Calu3 (cell line): ENCODE measurements around the gene TLE3. TPM values are rescaled to one million over a fixed set of nuclear protein-coding genes. Genes with fewer than 3 reads are reported as not detected.

Experiments used
- BruUV-seq: library from RNA; stranded (reverse); fragments of 400-500 nt; replicated peaks from 2 replicates; lab custom pipeline; 2021; lab: Mats Ljungman, UMichigan
- CTCF ChIA-PET: fragments of 300-600 bp; sonication (Branson Sonifier 250); formaldehyde crosslinking; loops from one replicate; lab custom pipeline; 2022; ENCODE audit warnings: antibody characterized with exemption; lab: Charles Lee
- DNase-seq: peaks from one replicate; pipeline ENCODE4 v3.0.0; 2022
- H3K27ac Mint-ChIP-seq: one replicate; pipeline ENCODE4 v1.8.0; 2022; ENCODE audit warnings: mixed read lengths; ENCODE audit not compliant: unreplicated experiment
- H3K27me3 Mint-ChIP-seq: one replicate; pipeline ENCODE4 v1.8.0; 2022; ENCODE audit warnings: mixed read lengths; ENCODE audit not compliant: unreplicated experiment
- H3K36me3 Mint-ChIP-seq: one replicate; pipeline ENCODE4 v1.8.0; 2022; ENCODE audit warnings: mild to moderate bottlenecking, moderate library complexity, mixed read lengths; ENCODE audit not compliant: insufficient read depth, unreplicated experiment
- H3K4me1 Mint-ChIP-seq: one replicate; pipeline ENCODE4 v1.8.0; 2022; ENCODE audit warnings: mild to moderate bottlenecking, low read depth, mixed read lengths; ENCODE audit not compliant: unreplicated experiment
- H3K4me3 Mint-ChIP-seq: one replicate; pipeline ENCODE4 v1.8.0; 2022; ENCODE audit warnings: mild to moderate bottlenecking, low read depth, moderate library complexity, mixed read lengths; ENCODE audit not compliant: unreplicated experiment
- H3K9me3 Mint-ChIP-seq: one replicate; pipeline ENCODE4 v1.8.0; 2022; ENCODE audit warnings: low read depth, mixed read lengths; ENCODE audit not compliant: unreplicated experiment
- intact Hi-C: fragments of 100-400 bp; cut with micrococcal nuclease; formaldehyde crosslinking; loops from one replicate; pipeline ENCODE4 v1.10.0; 2022; ENCODE audit not compliant: unreplicated experiment
- total RNA-seq: library from RNA; stranded (reverse); gene quantifications from 2 replicates; pipeline ENCODE4 v1.2.3, GENCODE V29; 2022
- TF ChIP-seq, protein P1 (sequence below): fragments of 200-600 bp; IDR thresholded peaks from one replicate; pipeline ENCODE4 v1.8.0; 2022; ENCODE audit warnings: antibody characterized with exemption; ENCODE audit not compliant: unreplicated experiment

Gene TLE3
- total RNA-seq, 1 experiment from 2014 or later, result 54.8 TPM

DNA sequence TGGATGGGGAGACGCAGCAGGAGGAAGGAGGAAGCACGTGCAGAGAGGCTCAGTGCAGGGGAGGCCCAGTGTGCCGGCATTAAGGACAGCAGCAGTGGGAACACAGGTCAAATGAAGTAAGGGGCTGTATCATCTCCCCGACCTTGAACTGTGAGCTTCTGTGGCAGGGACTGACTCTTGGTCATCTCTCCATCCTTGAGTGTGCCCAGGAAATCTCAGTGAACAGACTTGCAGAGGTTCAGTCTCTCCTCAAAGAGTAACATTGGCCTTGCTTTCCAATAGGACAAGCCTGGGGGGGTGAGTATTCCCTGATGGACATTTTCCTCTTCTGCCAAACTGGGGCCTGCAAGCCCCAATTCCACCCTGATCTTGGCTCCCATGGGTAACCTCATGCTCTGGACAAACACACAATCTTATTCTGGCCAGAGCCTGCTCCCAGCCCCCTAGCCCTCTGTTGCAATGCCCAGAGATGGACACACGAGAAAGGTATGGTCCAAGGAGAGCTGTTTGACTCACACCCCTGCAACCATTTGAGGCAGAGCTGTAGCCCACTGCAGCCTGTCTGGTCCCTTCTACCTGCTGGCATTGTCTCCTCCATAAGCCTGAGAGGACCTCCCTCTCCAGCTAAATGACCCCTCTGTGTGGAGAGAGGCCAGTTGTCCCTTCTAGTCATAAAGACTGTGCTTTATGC lies 50.9 kb downstream of the TLE3 start:
- Mint-ChIP-seq H3K27ac (no peak overlapping the region), H3K27me3 (peaks cover 15% of the 10 kb centered on the region), H3K36me3 (peaks cover 7% of the 10 kb centered on the region), H3K4me1 (no peaks in the 10 kb centered on the region), H3K9me3 (peaks cover 2% of the 10 kb centered on the region), H3K4me3 (no peak overlapping the region)
- intact Hi-C loops, result no loop called here
- BruUV-seq, result no TSS peak
- CTCF ChIA-PET, result no interaction called here
- TF ChIP-seq, protein P1, sequence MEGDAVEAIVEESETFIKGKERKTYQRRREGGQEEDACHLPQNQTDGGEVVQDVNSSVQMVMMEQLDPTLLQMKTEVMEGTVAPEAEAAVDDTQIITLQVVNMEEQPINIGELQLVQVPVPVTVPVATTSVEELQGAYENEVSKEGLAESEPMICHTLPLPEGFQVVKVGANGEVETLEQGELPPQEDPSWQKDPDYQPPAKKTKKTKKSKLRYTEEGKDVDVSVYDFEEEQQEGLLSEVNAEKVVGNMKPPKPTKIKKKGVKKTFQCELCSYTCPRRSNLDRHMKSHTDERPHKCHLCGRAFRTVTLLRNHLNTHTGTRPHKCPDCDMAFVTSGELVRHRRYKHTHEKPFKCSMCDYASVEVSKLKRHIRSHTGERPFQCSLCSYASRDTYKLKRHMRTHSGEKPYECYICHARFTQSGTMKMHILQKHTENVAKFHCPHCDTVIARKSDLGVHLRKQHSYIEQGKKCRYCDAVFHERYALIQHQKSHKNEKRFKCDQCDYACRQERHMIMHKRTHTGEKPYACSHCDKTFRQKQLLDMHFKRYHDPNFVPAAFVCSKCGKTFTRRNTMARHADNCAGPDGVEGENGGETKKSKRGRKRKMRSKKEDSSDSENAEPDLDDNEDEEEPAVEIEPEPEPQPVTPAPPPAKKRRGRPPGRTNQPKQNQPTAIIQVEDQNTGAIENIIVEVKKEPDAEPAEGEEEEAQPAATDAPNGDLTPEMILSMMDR, result no peak
- DNase-seq, result no peak

DNA sequence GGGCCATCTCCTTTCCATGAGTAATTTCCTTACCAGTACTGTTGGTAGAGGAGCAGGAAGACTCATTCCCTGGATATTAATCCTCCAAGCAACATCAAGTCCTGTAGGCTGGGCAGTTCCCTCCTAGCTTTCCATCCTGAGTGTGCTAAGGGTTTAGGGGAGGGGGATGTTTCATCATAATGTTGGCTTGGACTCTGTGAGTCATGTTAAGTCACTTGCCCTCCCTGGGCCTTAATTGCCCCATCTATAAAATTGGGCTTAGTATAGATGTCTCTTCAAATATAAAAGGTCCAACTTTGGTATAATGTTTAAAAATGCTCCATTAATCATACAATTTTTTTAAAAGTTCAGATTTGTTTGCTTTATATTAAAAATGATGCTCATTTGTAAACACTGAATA lies 52.7 kb downstream of the TLE3 start:
- BruUV-seq, result no TSS peak
- H3K27ac Mint-ChIP-seq, result no peak overlapping the region
- no peak overlapping the region for H3K4me3 Mint-ChIP-seq
- peaks cover 2% of the 10 kb centered on the region for H3K9me3 Mint-ChIP-seq
- no peak for DNase-seq
- intact Hi-C loops, result no loop called here
- H3K27me3 Mint-ChIP-seq, result peaks cover 26% of the 10 kb centered on the region
- H3K4me1 Mint-ChIP-seq, result no peaks in the 10 kb centered on the region
- H3K36me3 Mint-ChIP-seq, result peaks cover 7% of the 10 kb centered on the region
- TF ChIP-seq, protein P1, result no peak
- CTCF ChIA-PET, result interaction anchor here (0.5 kb wide), 1 partner anchor 887 kb away, joined by 8 read pairs; no protein-coding TSS in a partner anchor

DNA sequence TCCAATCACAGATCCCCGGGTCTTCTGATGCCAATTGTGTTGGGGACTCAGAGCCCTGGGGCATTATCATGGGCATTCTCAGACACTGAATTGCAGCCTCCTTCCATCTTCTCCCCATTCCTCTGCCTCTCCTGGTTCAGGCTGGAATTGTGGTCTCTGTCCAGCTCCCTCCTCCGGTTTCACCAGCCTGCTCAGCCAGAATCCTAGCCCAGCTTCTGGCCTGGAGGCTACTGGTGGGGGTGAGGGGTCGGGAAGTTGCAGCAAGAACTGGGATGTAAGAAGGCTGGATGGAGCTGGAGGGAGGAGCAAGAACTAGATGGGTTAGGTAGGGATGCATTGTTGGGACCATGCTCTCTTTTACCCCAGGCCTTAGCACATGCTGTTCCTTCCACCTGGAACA lies 53.5 kb downstream of the TLE3 start:
- no peaks in the 10 kb centered on the region for H3K36me3 Mint-ChIP-seq
- intact Hi-C loops, result no loop called here
- peaks cover 2% of the 10 kb centered on the region for H3K9me3 Mint-ChIP-seq
- CTCF ChIA-PET, result no interaction called here
- TF ChIP-seq, protein P1, result no peak
- DNase-seq, result no peak
- no peaks in the 10 kb centered on the region for H3K4me1 Mint-ChIP-seq
- no TSS peak for BruUV-seq
- H3K27ac Mint-ChIP-seq, result no peak overlapping the region
- no peak overlapping the region for H3K4me3 Mint-ChIP-seq
- peaks cover 35% of the 10 kb centered on the region for H3K27me3 Mint-ChIP-seq

DNA sequence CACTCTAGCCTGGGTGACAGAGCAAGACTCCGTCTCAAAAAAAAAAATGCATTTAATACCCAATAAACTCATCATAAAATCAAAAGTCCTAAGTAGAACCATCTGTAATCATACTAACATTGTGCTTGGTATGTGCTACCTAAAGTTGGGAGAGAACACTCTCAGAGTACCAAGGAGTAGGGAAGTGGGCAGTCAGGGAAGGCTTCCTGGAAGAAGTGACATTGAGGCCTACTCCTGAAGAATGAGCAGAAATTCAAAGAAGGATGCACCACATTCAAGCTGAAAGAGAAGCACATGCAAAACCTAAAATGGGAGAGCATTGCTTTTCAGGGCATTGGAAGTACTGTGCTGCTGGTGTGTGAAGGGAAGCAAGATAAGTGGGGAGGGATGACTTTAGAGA lies 54.1 kb downstream of the TLE3 start:
- H3K27me3 Mint-ChIP-seq, result peaks cover 40% of the 10 kb centered on the region

More for the DNA sequence above, 54.1 kb downstream of the TLE3 start:
- H3K4me1 Mint-ChIP-seq, result no peaks in the 10 kb centered on the region
- H3K4me3 Mint-ChIP-seq, result no peak overlapping the region
- H3K9me3 Mint-ChIP-seq, result peaks cover 2% of the 10 kb centered on the region
- DNase-seq, result no peak
- H3K27ac Mint-ChIP-seq, result no peak overlapping the region
- BruUV-seq, result no TSS peak
- TF ChIP-seq, protein P1, result no peak
- CTCF ChIA-PET, result no interaction called here
- H3K36me3 Mint-ChIP-seq, result no peaks in the 10 kb centered on the region
- intact Hi-C loops, result no loop called here
